B cell (primary cell): ENCODE results near the gene TTC34.

ENCODE experiments used
- EZH2 ChIP-seq: IDR thresholded peaks from 2 replicates; pipeline ENCODE4 v1.6.1; 2012; ENCODE audit warnings: borderline replicate concordance, low read depth, mild to moderate bottlenecking, moderate library complexity, low read length; ENCODE audit not compliant: insufficient read depth, poor library complexity, severe bottlenecking
- TF ChIP-seq, protein P1 (sequence below): fragments of 200-600 bp; IDR thresholded peaks from one replicate; pipeline ENCODE4 v1.8.0; 2022; ENCODE audit warnings: antibody characterized with exemption, mild to moderate bottlenecking

DNA sequence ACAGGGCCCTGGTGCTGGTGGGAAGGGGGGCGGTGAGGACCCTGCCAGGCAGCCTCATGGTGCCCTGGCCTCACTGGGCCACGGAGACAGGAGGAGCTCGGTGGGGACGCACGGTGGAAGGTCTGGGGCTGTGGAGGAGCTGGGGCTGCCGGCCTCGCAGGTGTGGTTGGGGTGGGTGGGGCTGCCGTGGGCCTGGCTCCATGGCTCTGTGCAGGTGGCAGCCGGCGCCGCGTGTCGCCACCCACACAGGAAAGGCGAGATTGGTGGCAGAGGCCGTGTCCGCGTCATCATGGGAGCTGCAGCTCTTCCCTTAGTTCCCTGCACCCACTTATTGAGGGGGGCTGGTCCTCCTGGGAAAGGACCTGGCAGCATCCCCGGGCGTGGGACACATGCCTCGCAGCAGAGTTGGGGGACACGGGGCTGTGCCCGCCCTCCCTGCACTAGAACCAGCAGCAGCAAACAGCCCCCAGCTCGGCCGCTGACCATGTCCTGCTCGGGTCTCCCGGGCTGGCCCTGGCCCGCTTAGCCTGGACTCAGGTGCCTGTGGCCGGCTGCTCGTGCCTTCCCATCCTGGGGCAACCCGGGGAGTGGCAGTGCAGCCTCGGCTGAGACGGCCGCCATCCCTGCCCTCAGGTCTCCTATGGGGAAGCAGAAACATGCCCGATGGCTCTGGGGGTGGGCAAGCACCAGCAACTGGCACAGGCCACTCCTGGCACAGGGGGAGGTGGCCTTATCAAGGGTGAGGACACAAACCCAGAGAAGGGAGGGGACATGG is 7.5 kb upstream of the TTC34 start:
- TF ChIP-seq, protein P1, sequence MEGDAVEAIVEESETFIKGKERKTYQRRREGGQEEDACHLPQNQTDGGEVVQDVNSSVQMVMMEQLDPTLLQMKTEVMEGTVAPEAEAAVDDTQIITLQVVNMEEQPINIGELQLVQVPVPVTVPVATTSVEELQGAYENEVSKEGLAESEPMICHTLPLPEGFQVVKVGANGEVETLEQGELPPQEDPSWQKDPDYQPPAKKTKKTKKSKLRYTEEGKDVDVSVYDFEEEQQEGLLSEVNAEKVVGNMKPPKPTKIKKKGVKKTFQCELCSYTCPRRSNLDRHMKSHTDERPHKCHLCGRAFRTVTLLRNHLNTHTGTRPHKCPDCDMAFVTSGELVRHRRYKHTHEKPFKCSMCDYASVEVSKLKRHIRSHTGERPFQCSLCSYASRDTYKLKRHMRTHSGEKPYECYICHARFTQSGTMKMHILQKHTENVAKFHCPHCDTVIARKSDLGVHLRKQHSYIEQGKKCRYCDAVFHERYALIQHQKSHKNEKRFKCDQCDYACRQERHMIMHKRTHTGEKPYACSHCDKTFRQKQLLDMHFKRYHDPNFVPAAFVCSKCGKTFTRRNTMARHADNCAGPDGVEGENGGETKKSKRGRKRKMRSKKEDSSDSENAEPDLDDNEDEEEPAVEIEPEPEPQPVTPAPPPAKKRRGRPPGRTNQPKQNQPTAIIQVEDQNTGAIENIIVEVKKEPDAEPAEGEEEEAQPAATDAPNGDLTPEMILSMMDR: no peak
- no peak for TF ChIP-seq EZH2
